Stimulated activated memory B cell treated with anti-CD40 and anti-IgM and Interleukin-4, amounts not matched to agents 10 μg/mL and 1 μg/mL and 100 μg/mL, for 72 hours (primary cell): ENCODE results near the gene RABL3.
"Not testable (repeated sequence)": the region's sequence is repeated elsewhere in the genome, so short reads cannot be mapped to it uniquely, and the experiment has no call there.

Source experiments
- ATAC-seq: fragments of 150-1000 bp; cut with Tn5 transposase; 2 replicates; pipeline ENCODE4 v1.10.0; 2021
- H3K27ac Mint-ChIP-seq: one replicate; pipeline ENCODE4 v1.8.0; 2022; ENCODE audit warnings: mild to moderate bottlenecking, mixed read lengths
- H3K27me3 Mint-ChIP-seq: one replicate; pipeline ENCODE4 v1.8.0; 2022; ENCODE audit warnings: mixed read lengths
- H3K36me3 Mint-ChIP-seq: one replicate; pipeline ENCODE4 v1.8.0; 2022; ENCODE audit warnings: mixed read lengths
- H3K4me1 Mint-ChIP-seq: one replicate; pipeline ENCODE4 v1.8.0; 2022; ENCODE audit warnings: mixed read lengths
- H3K4me3 Mint-ChIP-seq: one replicate; pipeline ENCODE4 v1.8.0; 2022; ENCODE audit warnings: mild to moderate bottlenecking, moderate library complexity, mixed read lengths
- H3K9me3 Mint-ChIP-seq: one replicate; pipeline ENCODE4 v1.8.0; 2022; ENCODE audit warnings: mixed read lengths

RABL3 gene

GRCh38 chr3:120650311-120650710 lies 92.0 kb downstream of the RABL3 start:
- H3K4me3 Mint-ChIP-seq: no peak overlapping the region
- no peaks in the 10 kb centered on the region for H3K27me3 Mint-ChIP-seq
- H3K9me3 Mint-ChIP-seq: no peaks in the 10 kb centered on the region
- H3K36me3 Mint-ChIP-seq: no peaks in the 10 kb centered on the region
- H3K27ac Mint-ChIP-seq: peak overlapping the region; percentile 21
- H3K4me1 Mint-ChIP-seq: peaks cover 10% of the 10 kb centered on the region
- ATAC-seq: no peak

DNA sequence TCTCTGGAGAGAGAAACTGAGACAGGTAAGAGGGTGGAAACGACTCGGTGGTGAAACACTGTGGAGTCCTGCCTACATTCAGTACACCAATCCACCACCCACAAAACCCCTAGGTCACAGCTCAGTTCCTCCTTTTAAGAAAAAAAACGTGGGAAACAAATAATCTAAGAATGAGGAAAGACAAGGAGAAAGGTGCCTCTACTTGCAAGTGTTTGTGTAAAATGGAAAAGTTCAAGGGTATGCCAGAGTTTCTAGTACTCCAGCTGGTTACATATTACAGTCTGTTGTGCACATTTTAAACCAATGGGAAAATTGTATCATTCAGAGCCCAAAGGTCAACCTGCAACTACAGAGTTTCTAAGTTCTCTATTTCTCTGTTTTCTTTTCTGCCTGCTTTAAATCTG lies 92.5 kb downstream of the RABL3 start:
- Mint-ChIP-seq H3K36me3 (no peaks in the 10 kb centered on the region), H3K27me3 (no peaks in the 10 kb centered on the region), H3K4me1 (peaks cover 10% of the 10 kb centered on the region), H3K4me3 (no peak overlapping the region), H3K9me3 (no peaks in the 10 kb centered on the region), H3K27ac (peak overlapping the region; percentile 21)
- peak; percentile 75 for ATAC-seq

- ATAC-seq: no peak
- H3K27ac Mint-ChIP-seq: no peak overlapping the region
- no peaks in the 10 kb centered on the region for H3K36me3 Mint-ChIP-seq
- H3K4me1 Mint-ChIP-seq: peaks cover 10% of the 10 kb centered on the region
- no peak overlapping the region for H3K4me3 Mint-ChIP-seq
- no peaks in the 10 kb centered on the region for H3K27me3 Mint-ChIP-seq
- no peaks in the 10 kb centered on the region for H3K9me3 Mint-ChIP-seq
Observed at GRCh38 chr3:120648290-120648689, 94.0 kb downstream of the RABL3 start.

DNA sequence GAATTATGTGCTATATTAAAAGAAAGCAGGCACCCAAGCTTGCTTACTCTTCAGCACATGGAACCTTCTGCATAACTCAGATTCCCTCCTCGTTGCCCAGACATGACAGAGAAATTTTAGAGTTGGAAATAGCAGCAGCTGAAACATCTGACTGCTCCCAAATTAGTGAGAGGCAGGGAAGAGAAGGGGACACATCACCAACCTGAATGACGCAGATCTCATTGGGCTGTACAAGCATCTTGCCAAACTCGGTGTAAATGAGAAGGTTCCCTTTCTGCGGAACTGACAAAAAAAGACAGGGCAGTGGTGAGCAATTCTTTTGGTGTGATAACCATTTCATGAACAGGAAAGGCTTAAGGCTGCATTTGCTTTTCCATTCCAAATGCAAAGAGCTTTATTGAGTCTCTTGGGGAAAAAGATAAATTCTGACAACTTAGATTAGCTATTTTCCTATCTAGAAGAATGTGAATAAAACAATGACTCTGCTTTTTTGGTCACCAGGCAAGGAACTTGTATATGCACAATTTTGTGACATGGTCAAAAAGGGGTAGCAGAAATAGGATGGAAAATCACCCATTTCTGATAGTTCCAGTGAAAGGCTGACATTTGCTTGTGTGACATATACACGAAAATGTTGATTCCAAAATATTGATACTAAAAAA lies 95.4 kb downstream of the RABL3 start:
- no peaks in the 10 kb centered on the region for H3K27me3 Mint-ChIP-seq
- peaks cover 10% of the 10 kb centered on the region for H3K4me1 Mint-ChIP-seq
- H3K36me3 Mint-ChIP-seq: no peaks in the 10 kb centered on the region
- H3K9me3 Mint-ChIP-seq: no peaks in the 10 kb centered on the region
- H3K4me3 Mint-ChIP-seq: no peak overlapping the region
- H3K27ac Mint-ChIP-seq: no peak overlapping the region
- ATAC-seq: no peak

DNA sequence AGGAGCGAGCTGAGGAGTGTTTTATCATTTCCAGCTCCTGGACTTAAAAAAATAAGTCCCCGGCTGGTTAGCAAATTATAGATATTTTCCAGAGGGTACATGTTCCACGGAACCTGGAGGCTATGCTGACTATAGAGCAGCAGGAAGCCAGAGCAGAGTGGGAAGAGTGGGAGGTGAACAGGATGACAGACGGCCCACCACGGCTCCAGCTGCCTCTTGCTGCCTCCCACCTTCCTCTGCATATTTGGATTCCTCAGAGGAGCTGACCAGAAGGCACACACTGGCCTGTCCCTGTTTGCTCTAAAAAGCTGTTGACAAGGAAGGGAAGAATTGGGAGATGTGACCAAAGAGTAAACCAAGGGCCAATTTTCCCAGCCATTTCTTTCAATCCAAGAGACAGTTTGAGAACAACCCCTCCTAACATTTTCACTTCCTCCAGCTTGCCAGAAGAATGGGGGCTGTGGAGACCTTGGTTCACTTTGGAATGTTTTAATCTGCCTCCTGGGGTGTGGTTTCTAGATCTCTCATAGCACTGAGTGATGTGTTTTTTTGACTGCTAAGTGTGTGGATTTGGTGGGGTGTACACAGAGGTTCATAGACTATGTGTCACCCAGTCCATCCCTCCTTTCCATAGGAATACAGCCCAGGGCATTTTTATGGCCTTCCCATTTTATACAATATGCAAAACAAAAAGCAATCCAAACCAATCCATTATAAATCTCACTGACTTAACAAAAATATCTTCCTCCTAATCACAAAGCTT lies 97.1 kb downstream of the RABL3 start:
- no peak for ATAC-seq
- Mint-ChIP-seq H3K9me3 (no peaks in the 10 kb centered on the region), H3K4me3 (no peak overlapping the region), H3K27ac (no peak overlapping the region), H3K36me3 (no peaks in the 10 kb centered on the region), H3K27me3 (no peaks in the 10 kb centered on the region), H3K4me1 (peaks cover 9% of the 10 kb centered on the region)

DNA sequence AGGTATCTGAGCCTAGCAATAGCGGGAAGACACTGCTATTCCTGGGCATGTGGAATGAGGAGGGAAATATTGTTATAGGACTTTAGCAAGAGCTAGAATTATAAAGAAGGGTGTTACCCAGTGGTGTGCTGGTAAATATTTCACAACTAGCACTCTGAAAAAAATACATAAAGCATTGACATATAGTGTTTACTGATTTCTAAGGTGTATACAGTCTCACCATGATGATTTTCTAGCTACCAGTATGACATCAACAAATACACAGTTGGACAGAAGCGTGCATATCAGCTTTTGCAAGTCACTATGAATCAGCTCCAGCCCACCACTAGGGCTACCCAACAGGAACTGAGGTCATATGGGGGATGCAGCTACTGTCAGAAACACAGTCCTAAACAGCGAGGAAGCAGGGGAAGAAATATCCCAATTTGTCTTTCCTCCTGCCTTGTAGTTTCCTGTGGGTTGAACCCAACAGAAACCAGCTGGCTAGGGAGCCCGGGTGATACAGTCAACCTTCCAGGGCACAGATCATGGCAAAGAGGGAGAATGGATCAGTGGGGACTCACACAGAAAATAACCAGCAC lies 99.9 kb downstream of the RABL3 start:
- Mint-ChIP-seq H3K36me3 (peaks cover 5% of the 10 kb centered on the region), H3K4me3 (no peak overlapping the region), H3K27ac (no peak overlapping the region), H3K9me3 (peaks cover 4% of the 10 kb centered on the region), H3K27me3 (no peaks in the 10 kb centered on the region), H3K4me1 (peaks cover 4% of the 10 kb centered on the region)
- peak; percentile 58 for ATAC-seq

DNA sequence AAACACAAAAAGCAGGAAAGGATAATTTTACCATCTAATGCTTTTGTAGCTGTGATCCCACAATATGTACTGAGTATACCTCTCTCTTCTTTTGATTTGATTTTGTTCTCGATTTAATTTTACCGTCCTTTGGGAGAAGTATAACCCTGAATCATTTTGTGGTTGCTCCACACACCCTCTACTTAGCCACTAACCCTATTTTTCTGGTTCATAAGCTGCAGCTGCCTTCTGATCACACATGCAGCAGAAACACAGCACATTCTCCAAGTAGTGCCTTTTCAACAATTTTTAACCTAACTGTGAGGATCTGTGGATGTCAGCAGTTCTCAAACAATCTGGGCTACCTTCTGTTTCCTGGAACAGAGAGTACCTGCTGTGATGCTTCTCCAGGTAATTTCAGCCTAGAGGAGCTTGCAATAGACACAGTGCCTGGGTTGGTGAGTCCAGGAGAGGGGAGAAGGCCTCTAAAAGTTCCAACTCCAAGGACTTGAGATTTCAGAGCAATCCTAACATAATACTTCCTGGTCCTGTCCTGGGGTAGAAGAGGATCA lies 100.5 kb downstream of the RABL3 start:
- Mint-ChIP-seq H3K27ac (no peak overlapping the region), H3K9me3 (peaks cover 4% of the 10 kb centered on the region)

GRCh38 chr3:120640231-120640630 lies 102.1 kb downstream of the RABL3 start:
- H3K36me3 Mint-ChIP-seq: peaks cover 5% of the 10 kb centered on the region
- H3K9me3 Mint-ChIP-seq: peaks cover 4% of the 10 kb centered on the region
- no peak for ATAC-seq
- H3K4me1 Mint-ChIP-seq: peaks cover 6% of the 10 kb centered on the region
- H3K4me3 Mint-ChIP-seq: no peak overlapping the region
- no peak overlapping the region for H3K27ac Mint-ChIP-seq
- no peaks in the 10 kb centered on the region for H3K27me3 Mint-ChIP-seq

More for the DNA sequence above, 100.5 kb downstream of the RABL3 start:
- Mint-ChIP-seq H3K36me3 (peaks cover 5% of the 10 kb centered on the region), H3K27me3 (no peaks in the 10 kb centered on the region), H3K4me3 (no peak overlapping the region), H3K4me1 (peaks cover 6% of the 10 kb centered on the region)
- ATAC-seq: no peak

DNA sequence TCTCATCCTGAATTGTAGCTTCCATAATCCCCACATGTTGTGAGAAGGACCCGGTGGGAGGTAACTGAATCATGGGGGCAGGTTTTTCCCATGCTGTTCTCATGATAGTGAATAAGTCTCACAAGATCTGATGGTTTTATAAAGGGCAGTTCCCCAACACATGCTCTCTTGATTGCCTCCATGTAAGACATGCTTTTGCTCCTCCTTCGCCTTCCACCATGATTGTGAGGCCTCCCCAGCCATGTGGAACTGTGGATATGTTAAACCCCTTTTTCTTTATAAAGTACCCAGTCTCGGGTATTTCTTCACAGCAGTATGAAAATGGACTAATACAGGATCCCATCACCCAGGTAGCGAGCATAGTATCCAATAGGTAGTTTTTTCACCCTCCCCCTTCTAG lies 103.5 kb downstream of the RABL3 start:
- H3K4me1 Mint-ChIP-seq, H3K27ac Mint-ChIP-seq, H3K4me3 Mint-ChIP-seq, ATAC-seq, H3K27me3 Mint-ChIP-seq, H3K9me3 Mint-ChIP-seq, H3K36me3 Mint-ChIP-seq: not testable (repeated sequence)

DNA sequence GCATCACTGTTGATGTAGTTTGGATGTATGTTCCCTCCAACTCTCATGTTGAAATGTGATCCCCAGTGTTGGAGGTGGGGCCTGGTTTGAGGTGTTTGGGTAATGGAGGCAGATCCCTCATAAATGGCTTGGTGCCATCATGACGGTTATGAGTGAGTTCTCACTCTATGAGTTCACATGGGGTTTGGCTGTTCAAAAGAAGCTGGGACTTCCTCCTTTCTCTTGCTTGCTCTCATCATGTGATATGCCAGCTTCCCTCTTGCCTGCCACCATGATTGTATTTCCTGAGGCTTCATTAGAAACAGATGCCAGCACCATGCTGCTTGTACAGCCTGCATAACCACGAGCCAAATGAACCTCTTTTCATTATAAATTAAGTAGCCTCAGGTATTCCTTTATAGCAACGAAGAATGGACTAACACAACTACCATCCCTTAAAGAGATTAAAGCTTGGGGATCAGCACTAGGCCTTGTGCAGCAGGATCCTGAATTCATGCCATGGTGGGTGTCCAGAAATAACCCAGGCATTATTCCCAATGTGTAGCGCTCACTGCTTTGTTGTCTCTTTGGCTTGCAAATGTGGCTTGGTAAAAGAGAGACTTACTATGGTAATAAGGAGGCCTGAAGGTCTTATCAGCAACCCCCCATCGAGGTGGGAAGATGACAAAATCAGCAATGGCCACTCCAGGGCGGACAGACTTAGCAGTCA lies 104.3 kb downstream of the RABL3 start:
- no peak for ATAC-seq
- peaks cover 6% of the 10 kb centered on the region for H3K4me1 Mint-ChIP-seq
- H3K4me3 Mint-ChIP-seq: no peak overlapping the region
- H3K27me3 Mint-ChIP-seq: no peaks in the 10 kb centered on the region
- peaks cover 5% of the 10 kb centered on the region for H3K36me3 Mint-ChIP-seq
- no peak overlapping the region for H3K27ac Mint-ChIP-seq
- H3K9me3 Mint-ChIP-seq: peaks cover 4% of the 10 kb centered on the region

GRCh38 chr3:120636795-120637401 lies 105.4 kb downstream of the RABL3 start:
- Mint-ChIP-seq H3K36me3 (peaks cover 5% of the 10 kb centered on the region), H3K9me3 (peaks cover 4% of the 10 kb centered on the region), H3K4me1 (peaks cover 6% of the 10 kb centered on the region), H3K4me3 (no peak overlapping the region), H3K27ac (no peak overlapping the region), H3K27me3 (no peaks in the 10 kb centered on the region)
- no peak for ATAC-seq
